ENCODE measurements around the gene DDX10.

DDX10 gene

GRCh38 chr11:108787105-108787504, 122.2 kb downstream of the DDX10 start:
- H3K4me3 ChIP-seq (ENCODE audit: low read depth in 1 of 2, low read length in 1 of 2): no peak overlapping the region
- no peak overlapping the region for H3K27ac ChIP-seq
- H3K9me3 ChIP-seq: no peaks in the 10 kb centered on the region
- no peaks in the 10 kb centered on the region for H3K27me3 ChIP-seq
- no peaks in the 10 kb centered on the region for H3K4me1 ChIP-seq (ENCODE audit: control insufficient read depth in 1 of 2, insufficient read depth in 1 of 2, low read depth in 1 of 2, low read length in 1 of 2)
- no peaks in the 10 kb centered on the region for H3K36me3 ChIP-seq
- TF ChIP-seq CTCF (IDR thresholded peaks at IDR 0.05): no peak

DNA sequence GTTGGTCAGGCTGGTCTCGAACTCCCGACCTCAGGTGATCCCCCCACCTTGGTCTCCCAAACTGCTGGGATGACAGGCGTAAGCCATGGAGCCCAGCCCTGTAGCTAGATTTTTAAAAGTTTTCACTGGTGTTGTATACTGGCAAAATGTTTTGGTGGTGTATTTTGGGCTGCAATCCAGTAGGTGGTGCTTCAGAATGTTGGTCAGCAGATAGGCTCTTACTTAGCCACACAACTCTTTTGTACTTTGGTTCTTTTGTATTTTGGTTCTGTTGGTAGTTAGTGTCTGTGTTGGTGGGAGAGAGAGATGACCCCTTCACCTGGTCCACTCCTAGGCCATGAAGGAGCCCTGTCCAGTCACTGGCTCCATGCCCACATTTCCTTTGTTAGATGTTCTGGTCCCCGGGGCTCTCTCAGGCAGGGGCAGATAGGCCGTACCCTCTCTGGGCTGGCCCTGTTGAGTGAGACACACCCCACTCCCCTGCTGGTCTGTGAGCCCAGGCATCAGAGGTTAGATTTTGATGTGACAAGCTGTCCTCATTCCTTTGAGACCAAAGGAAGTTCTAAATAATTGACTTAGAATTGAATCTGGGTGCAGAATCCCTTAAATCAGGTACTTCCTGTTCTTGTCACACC, 123.8 kb downstream of the DDX10 start:
- no peaks in the 10 kb centered on the region for H3K36me3 ChIP-seq
- H3K4me3 ChIP-seq (ENCODE audit: low read depth in 1 of 2, low read length in 1 of 2): no peak overlapping the region
- H3K9me3 ChIP-seq: no peaks in the 10 kb centered on the region
- no peaks in the 10 kb centered on the region for H3K4me1 ChIP-seq (ENCODE audit: control insufficient read depth in 1 of 2, insufficient read depth in 1 of 2, low read depth in 1 of 2, low read length in 1 of 2)
- no peak for TF ChIP-seq CTCF (IDR thresholded peaks at IDR 0.05)
- H3K27ac ChIP-seq: no peak overlapping the region
- H3K27me3 ChIP-seq: no peaks in the 10 kb centered on the region

DNA sequence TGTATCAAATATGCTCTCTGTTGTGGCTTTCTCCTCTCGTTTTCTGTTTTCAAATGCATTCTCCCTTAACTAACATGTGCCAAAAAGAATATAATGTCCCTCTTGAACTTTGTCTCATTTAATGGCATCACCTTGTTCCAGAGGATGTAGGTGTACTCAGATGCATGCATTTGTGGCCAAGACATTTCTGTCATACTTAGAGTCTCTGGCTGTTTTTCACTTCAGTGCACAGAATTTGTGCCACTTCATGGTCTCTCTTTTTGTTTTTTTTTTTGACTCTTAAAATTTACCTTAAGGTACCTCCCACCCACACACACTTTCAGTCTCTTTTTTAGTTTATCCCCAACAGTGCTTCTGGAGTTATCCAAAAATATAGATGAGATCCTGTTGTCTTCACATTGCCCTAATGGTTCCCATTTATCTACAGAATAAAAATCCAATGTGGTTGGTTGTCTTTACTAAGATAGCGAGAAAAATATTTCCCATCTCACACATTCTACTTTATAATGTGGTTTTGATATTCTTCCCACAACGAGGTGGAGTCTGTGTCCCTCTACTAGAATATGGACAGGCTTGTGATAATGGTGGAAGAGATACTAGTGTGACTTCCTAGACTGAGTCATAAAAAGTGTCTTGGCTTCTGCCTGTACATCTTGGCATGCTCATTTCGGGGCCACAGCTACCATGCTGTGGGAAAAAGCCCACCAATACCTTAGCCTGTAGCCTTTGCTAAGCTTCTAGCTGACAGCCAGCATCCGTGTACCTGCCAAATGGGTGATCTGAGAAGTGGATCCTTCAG, 125.8 kb downstream of the DDX10 start:
- Histone ChIP-seq H3K27me3 (no peaks in the 10 kb centered on the region), H3K36me3 (no peaks in the 10 kb centered on the region), H3K27ac (no peak overlapping the region), H3K4me3 (ENCODE audit: low read depth in 1 of 2, low read length in 1 of 2) (no peak overlapping the region), H3K4me1 (ENCODE audit: control insufficient read depth in 1 of 2, insufficient read depth in 1 of 2, low read depth in 1 of 2, low read length in 1 of 2) (no peaks in the 10 kb centered on the region), H3K9me3 (no peaks in the 10 kb centered on the region)
- no peak for TF ChIP-seq CTCF (IDR thresholded peaks at IDR 0.05)

GRCh38 chr11:108793138-108793537, 128.3 kb downstream of the DDX10 start:
- no peak overlapping the region for H3K27ac ChIP-seq
- H3K9me3 ChIP-seq: no peaks in the 10 kb centered on the region
- H3K27me3 ChIP-seq: no peaks in the 10 kb centered on the region

DNA sequence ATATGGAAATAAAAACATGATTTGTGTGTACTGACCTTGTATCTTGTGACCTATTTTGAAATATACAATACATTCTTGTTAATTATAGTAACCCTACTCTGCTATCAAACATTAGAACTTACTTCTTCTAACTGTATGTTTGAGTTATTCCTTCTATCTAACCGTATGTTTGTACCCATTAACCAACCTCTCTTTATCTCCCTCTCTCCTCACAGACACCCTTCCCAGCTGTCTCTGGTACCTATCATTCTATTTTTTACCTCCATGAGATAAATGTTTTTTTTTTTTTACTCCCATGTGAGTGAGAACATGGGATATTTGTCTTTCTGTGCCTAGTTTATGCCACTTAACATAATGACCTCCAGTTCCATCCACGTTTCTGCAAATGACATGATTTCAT, 128.7 kb downstream of the DDX10 start:
- Histone ChIP-seq H3K36me3 (no peaks in the 10 kb centered on the region), H3K4me1 (ENCODE audit: control insufficient read depth in 1 of 2, insufficient read depth in 1 of 2, low read depth in 1 of 2, low read length in 1 of 2) (no peaks in the 10 kb centered on the region), H3K9me3 (no peaks in the 10 kb centered on the region), H3K27ac (no peak overlapping the region), H3K27me3 (no peaks in the 10 kb centered on the region), H3K4me3 (ENCODE audit: low read depth in 1 of 2, low read length in 1 of 2) (no peak overlapping the region)
- TF ChIP-seq CTCF (IDR thresholded peaks at IDR 0.05): no peak

More at GRCh38 chr11:108793138-108793537, 128.3 kb downstream of the DDX10 start:
- no peak overlapping the region for H3K4me3 ChIP-seq (ENCODE audit: low read depth in 1 of 2, low read length in 1 of 2)
- no peaks in the 10 kb centered on the region for H3K4me1 ChIP-seq (ENCODE audit: control insufficient read depth in 1 of 2, insufficient read depth in 1 of 2, low read depth in 1 of 2, low read length in 1 of 2)
- TF ChIP-seq CTCF (IDR thresholded peaks at IDR 0.05): no peak
- H3K36me3 ChIP-seq: no peaks in the 10 kb centered on the region
